Measurements from ENCODE around the gene CEP128. TPM values are rescaled to one million over a fixed set of nuclear protein-coding genes. Genes with fewer than 3 reads are reported as not detected.
A peak's percentile ranks its signal among the peaks of the same experiment; 100 is the strongest.

The CEP128 gene
- total and polyA plus RNA-seq, 2 experiments from 2014 or later: 7.3 to 14.3 TPM

DNA sequence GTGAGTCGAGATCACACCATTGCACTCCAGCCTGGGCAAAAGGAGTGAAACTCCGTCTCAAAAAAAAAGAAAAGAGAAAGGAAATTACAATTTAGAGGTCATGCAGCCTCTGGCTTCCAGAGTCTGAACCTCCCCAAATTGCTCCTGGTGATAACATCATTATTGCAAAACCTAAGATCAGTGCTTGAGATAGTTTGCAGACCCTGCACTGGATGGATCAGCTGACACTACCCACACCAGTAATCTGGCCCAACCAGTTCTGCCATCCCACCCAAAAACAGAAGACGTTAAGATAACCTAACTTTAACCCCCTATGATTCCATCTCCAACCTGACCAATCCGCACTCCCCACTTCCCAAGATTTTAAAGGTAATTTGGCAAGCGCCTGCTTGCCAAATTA is 376.5 kb downstream of the CEP128 start:
- Histone ChIP-seq H3K36me3 (no peaks in the 10 kb centered on the region), H3K4me3 (no peak overlapping the region), H3K27me3 (no peaks in the 10 kb centered on the region), H3K9me3 (ENCODE audit: low read depth) (no peaks in the 10 kb centered on the region), H3K27ac (no peak overlapping the region), H3K4me1 (ENCODE audit: low read depth) (no peaks in the 10 kb centered on the region)
- DNase-seq (ENCODE audit: low read depth in 1 of 2, low spot score in 1 of 2): no peak
- TF ChIP-seq, protein P1, sequence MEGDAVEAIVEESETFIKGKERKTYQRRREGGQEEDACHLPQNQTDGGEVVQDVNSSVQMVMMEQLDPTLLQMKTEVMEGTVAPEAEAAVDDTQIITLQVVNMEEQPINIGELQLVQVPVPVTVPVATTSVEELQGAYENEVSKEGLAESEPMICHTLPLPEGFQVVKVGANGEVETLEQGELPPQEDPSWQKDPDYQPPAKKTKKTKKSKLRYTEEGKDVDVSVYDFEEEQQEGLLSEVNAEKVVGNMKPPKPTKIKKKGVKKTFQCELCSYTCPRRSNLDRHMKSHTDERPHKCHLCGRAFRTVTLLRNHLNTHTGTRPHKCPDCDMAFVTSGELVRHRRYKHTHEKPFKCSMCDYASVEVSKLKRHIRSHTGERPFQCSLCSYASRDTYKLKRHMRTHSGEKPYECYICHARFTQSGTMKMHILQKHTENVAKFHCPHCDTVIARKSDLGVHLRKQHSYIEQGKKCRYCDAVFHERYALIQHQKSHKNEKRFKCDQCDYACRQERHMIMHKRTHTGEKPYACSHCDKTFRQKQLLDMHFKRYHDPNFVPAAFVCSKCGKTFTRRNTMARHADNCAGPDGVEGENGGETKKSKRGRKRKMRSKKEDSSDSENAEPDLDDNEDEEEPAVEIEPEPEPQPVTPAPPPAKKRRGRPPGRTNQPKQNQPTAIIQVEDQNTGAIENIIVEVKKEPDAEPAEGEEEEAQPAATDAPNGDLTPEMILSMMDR (IDR thresholded peaks at IDR 0.05; ENCODE audit: low read depth, low read length): no peak

DNA sequence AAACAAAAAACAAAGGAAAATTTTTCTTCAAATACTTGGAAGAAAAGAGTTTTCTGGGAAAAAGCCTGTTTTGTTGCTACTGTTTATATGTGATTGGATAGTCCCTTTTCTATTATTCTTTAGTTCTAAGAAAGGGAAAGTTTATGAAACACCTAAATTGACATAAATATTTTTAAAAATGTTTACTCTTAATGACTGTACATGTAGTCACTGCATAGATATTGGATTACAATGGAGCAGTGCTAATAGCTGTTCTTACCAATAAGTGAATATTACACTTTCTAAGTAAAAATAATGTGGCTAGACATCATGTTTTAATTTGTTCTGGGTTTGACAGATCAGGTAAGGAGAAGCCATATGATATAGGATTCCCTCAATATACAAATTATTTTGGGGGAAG is 377.5 kb downstream of the CEP128 start:
- Histone ChIP-seq H3K27me3 (no peaks in the 10 kb centered on the region), H3K36me3 (no peaks in the 10 kb centered on the region), H3K4me3 (no peak overlapping the region), H3K27ac (no peak overlapping the region), H3K9me3 (ENCODE audit: low read depth) (no peaks in the 10 kb centered on the region), H3K4me1 (ENCODE audit: low read depth) (no peaks in the 10 kb centered on the region)
- TF ChIP-seq, protein P1 (IDR thresholded peaks at IDR 0.05; ENCODE audit: low read depth, low read length): no peak
- DNase-seq (ENCODE audit: low read depth in 1 of 2, low spot score in 1 of 2): no peak

DNA sequence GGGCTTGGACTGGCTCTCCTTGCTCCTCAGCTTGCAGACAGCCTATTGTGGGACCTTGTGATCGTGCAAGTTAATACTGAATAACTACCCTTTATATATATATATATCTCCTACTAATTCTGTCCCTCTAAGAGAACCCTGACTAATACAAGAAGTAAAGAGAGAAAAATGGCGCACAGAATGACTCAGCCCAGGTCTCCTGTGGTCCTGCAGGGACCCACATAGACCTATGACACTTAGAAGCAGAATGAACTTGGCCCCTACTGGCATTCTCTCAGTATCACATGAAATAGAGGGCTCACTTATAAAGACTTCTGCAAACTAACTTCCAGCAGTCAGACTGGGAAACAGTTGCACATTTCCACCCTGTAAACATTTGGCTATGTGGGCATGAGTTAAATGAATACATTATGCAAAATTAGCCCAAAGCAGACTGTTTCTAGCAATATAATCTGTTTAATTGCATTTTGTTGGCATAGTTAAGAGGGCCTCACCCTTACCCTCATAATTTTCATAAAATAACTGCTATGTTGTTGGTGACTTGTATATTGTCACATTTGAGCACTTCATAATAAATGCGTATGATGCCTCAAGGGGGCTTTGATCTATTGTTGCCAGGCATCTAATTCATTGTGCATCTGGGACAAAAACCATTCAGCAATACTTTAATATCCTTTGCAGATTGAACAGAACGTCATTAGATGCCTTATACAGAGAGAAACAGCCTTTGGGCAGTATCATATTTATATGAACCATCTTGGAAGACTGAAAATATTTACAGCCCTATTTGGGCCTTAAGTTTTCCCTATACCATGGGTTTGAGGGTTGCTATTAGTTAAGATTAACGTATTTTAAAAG is 380.5 kb downstream of the CEP128 start:
- TF ChIP-seq, protein P1 (IDR thresholded peaks at IDR 0.05; ENCODE audit: low read depth, low read length): no peak
- no peak overlapping the region for H3K4me3 ChIP-seq
- H3K27me3 ChIP-seq: no peaks in the 10 kb centered on the region
- no peak overlapping the region for H3K27ac ChIP-seq
- H3K4me1 ChIP-seq (ENCODE audit: low read depth): no peaks in the 10 kb centered on the region
- no peak for DNase-seq (ENCODE audit: low read depth in 1 of 2, low spot score in 1 of 2)
- no peaks in the 10 kb centered on the region for H3K36me3 ChIP-seq
- no peaks in the 10 kb centered on the region for H3K9me3 ChIP-seq (ENCODE audit: low read depth)

DNA sequence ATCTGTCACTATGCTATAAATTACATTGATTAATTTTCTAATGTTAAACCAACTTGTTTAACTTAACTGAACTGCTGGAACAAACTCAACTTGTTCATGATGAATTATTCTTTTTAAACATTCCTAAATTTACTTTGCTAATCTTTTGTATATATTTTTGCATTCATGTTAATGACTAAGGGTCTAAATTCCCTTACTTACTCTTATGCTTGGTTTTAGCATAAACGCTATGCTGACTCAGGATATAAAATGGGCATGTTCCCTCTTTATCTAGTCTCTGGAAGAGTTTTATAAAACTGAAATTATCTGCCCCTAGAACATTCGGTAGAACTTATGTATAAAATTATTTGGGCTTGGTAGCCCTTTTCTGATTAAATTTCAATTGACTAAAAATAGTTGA is 387.4 kb downstream of the CEP128 start:
- DNase-seq (ENCODE audit: low read depth in 1 of 2, low spot score in 1 of 2): no peak
- Histone ChIP-seq H3K4me3 (no peak overlapping the region), H3K9me3 (ENCODE audit: low read depth) (no peaks in the 10 kb centered on the region), H3K4me1 (ENCODE audit: low read depth) (no peaks in the 10 kb centered on the region), H3K36me3 (no peaks in the 10 kb centered on the region), H3K27me3 (no peaks in the 10 kb centered on the region), H3K27ac (no peak overlapping the region)
- TF ChIP-seq, protein P1 (IDR thresholded peaks at IDR 0.05; ENCODE audit: low read depth, low read length): no peak

- peak in 1 of 2 donors; percentile 41 for DNase-seq (ENCODE audit: low read depth in 1 of 2, low spot score in 1 of 2)
- TF ChIP-seq, protein P1 (IDR thresholded peaks at IDR 0.05; ENCODE audit: low read depth, low read length): no peak
- no peak overlapping the region for H3K4me3 ChIP-seq
- no peaks in the 10 kb centered on the region for H3K4me1 ChIP-seq (ENCODE audit: low read depth)
- H3K27me3 ChIP-seq: no peaks in the 10 kb centered on the region
- no peak overlapping the region for H3K27ac ChIP-seq
- H3K9me3 ChIP-seq (ENCODE audit: low read depth): no peaks in the 10 kb centered on the region
- no peaks in the 10 kb centered on the region for H3K36me3 ChIP-seq
Observed at GRCh38 chr14:80549141-80549540, 392.4 kb downstream of the CEP128 start.
